Neural cell (in vitro differentiated cells): Measurements from ENCODE around the gene TAF10.

Experiments
- EP300 ChIP-seq: fragments of 450-650 bp; conservative IDR thresholded peaks from 2 replicates; pipeline ENCODE4 v1.6.1; 2014; ENCODE audit warnings: antibody characterized with exemption, mild to moderate bottlenecking, moderate library complexity; ENCODE audit not compliant: poor library complexity, severe bottlenecking
- EZH2 ChIP-seq: fragments of 200-600, 300-800 bp; shearing (Covaris generic), sonication (generic); IDR thresholded peaks from 2 replicates; pipeline ENCODE4 v1.6.1; 2014; ENCODE audit warnings: antibody characterized with exemption, low read length, borderline replicate concordance, mild to moderate bottlenecking; ENCODE audit not compliant: insufficient read depth, poor library complexity, severe bottlenecking
- MXI1 ChIP-seq: fragments of 450-650 bp; conservative IDR thresholded peaks from 2 replicates; pipeline ENCODE4 v1.6.1; 2014; ENCODE audit warnings: antibody characterized with exemption, mild to moderate bottlenecking; ENCODE audit not compliant: poor library complexity, severe bottlenecking
- POLR2AphosphoS5 ChIP-seq: IDR thresholded peaks from 2 replicates; pipeline ENCODE4 v1.6.1; 2012
- RAD21 ChIP-seq: fragments of 450-650 bp; conservative IDR thresholded peaks from 2 replicates; pipeline ENCODE4 v1.6.1; 2014; ENCODE audit warnings: antibody characterized with exemption, mild to moderate bottlenecking, moderate library complexity
- TAF1 ChIP-seq: IDR thresholded peaks from 2 replicates; pipeline ENCODE4 v1.6.1; 2012; ENCODE audit warnings: low read depth
- TF ChIP-seq, protein P1 (sequence below): fragments of 450-650 bp; IDR thresholded peaks from 2 replicates; pipeline ENCODE4 v1.5.1; 2014; ENCODE audit warnings: antibody characterized with exemption, mild to moderate bottlenecking, moderate library complexity; ENCODE audit not compliant: poor library complexity, severe bottlenecking
- TF ChIP-seq, protein P2 (sequence below): IDR thresholded peaks from 2 replicates; pipeline ENCODE4 v1.6.1; 2012; ENCODE audit warnings: borderline replicate concordance

DNA sequence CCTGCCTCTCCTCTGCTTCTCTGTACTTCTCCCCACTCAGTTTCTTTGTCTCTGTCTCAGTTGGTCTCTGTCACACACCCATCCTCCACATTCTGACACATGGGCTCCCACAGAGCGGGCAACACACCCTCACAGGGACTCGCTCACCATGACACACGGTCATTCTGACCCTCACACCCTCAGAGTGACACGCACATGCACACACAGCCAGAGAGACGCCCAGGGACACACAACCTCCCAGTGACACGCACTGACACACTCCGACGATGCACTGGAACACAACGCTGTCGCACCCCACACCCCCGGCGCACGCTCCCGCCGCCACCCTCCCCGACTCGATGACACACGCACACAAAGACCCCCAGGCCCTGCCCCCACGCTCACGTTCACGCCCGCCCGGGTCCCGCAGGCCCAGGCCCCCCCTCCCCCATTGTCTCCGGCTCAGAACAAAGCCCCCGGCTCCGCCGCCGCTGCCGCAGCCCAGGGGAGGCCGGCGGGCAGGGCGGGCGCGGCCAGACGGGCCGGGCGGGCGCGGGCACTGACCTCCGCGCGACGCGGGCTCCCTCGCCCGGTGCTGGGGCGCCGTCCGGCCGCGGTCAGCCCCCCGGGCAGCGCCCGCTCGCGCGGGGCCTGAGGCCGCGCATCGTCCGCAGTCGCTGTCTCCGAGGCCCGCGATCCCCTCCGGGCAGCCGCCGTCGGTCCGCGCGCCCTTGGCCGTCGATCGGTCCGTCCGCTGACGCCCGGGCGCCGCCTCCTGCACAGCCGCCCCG, 43.2 kb upstream of the TAF10 start:
- TF ChIP-seq RAD21: no peak
- TF ChIP-seq, protein P1, sequence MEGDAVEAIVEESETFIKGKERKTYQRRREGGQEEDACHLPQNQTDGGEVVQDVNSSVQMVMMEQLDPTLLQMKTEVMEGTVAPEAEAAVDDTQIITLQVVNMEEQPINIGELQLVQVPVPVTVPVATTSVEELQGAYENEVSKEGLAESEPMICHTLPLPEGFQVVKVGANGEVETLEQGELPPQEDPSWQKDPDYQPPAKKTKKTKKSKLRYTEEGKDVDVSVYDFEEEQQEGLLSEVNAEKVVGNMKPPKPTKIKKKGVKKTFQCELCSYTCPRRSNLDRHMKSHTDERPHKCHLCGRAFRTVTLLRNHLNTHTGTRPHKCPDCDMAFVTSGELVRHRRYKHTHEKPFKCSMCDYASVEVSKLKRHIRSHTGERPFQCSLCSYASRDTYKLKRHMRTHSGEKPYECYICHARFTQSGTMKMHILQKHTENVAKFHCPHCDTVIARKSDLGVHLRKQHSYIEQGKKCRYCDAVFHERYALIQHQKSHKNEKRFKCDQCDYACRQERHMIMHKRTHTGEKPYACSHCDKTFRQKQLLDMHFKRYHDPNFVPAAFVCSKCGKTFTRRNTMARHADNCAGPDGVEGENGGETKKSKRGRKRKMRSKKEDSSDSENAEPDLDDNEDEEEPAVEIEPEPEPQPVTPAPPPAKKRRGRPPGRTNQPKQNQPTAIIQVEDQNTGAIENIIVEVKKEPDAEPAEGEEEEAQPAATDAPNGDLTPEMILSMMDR: no peak
- TF ChIP-seq, protein P2, sequence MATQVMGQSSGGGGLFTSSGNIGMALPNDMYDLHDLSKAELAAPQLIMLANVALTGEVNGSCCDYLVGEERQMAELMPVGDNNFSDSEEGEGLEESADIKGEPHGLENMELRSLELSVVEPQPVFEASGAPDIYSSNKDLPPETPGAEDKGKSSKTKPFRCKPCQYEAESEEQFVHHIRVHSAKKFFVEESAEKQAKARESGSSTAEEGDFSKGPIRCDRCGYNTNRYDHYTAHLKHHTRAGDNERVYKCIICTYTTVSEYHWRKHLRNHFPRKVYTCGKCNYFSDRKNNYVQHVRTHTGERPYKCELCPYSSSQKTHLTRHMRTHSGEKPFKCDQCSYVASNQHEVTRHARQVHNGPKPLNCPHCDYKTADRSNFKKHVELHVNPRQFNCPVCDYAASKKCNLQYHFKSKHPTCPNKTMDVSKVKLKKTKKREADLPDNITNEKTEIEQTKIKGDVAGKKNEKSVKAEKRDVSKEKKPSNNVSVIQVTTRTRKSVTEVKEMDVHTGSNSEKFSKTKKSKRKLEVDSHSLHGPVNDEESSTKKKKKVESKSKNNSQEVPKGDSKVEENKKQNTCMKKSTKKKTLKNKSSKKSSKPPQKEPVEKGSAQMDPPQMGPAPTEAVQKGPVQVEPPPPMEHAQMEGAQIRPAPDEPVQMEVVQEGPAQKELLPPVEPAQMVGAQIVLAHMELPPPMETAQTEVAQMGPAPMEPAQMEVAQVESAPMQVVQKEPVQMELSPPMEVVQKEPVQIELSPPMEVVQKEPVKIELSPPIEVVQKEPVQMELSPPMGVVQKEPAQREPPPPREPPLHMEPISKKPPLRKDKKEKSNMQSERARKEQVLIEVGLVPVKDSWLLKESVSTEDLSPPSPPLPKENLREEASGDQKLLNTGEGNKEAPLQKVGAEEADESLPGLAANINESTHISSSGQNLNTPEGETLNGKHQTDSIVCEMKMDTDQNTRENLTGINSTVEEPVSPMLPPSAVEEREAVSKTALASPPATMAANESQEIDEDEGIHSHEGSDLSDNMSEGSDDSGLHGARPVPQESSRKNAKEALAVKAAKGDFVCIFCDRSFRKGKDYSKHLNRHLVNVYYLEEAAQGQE: peak; percentile 77
- TF ChIP-seq TAF1: peak; percentile 87
- no peak for TF ChIP-seq EZH2
- peak; percentile 47 for TF ChIP-seq EP300
- peak; percentile 92 for TF ChIP-seq POLR2AphosphoS5
- peak; percentile 72 for TF ChIP-seq MXI1
